Endothelial cell of umbilical vein (primary cell): ENCODE results near the gene TMTC1. TPM values are rescaled to one million over a fixed set of nuclear protein-coding genes. Genes with fewer than 3 reads are reported as not detected.

Experiments
- BruUV-seq: library from RNA; stranded (reverse); fragments of 400-500 nt; replicated peaks from 2 replicates; lab custom pipeline; 2021; lab: Mats Ljungman, UMichigan
- CTCF ChIA-PET: fragments of 300-600, 350-600 bp; sonication (Branson Sonifier 250); formaldehyde crosslinking; loops from one replicate; lab custom pipeline; 2021; ENCODE audit warnings: antibody characterized with exemption, inconsistent platforms; lab: Charles Lee
- POLR2A ChIA-PET: fragments of 300-600, 350-600 bp; sonication (Branson Sonifier 250); formaldehyde crosslinking; loops from one replicate; lab custom pipeline; 2021; ENCODE audit warnings: antibody characterized with exemption, inconsistent platforms; lab: Charles Lee
- DNase-seq: peaks from one replicate; pipeline ENCODE4 v3.0.0-alpha.2; 2011; ENCODE audit warnings: low read depth, low spot score
- FAIRE-seq: peaks from 2 replicates; lab custom pipeline; 2011; peaks lifted over from hg19 to GRCh38; lab: Jason Lieb, UNC
- H2AFZ ChIP-seq: 2 replicates; pipeline ENCODE4 v1.6.0; 2012; ENCODE audit warnings: low read depth, low read length, control low read depth, inconsistent platforms
- H3K27ac ChIP-seq: 2 replicates; pipeline ENCODE4 v1.5.1; 2011; ENCODE audit warnings: low read depth, mild to moderate bottlenecking, control low read depth, low read length, moderate library complexity; ENCODE audit not compliant: insufficient read depth
- H3K27me3 ChIP-seq, 2 experiments: 2 replicates each; pipeline versions ENCODE4 v1.6.0 to v1.6.1; 2011; ENCODE audit warnings: low read length in 2 of 2, mixed read lengths in 1 of 2; ENCODE audit not compliant: control insufficient read depth in 2 of 2, insufficient read depth in 2 of 2
- H3K36me3 ChIP-seq, 2 experiments: 2 replicates in 1 of 2; 3 replicates in 1 of 2; pipeline ENCODE4 v1.5.1; 2011; ENCODE audit warnings: low read length in 2 of 2, mild to moderate bottlenecking in 1 of 2, moderate library complexity in 1 of 2; ENCODE audit not compliant: control insufficient read depth in 2 of 2, insufficient read depth in 2 of 2; ENCODE audit errors: extremely low read depth in 1 of 2
- H3K4me1 ChIP-seq: 3 replicates; pipeline ENCODE4 v1.5.1; 2011; ENCODE audit warnings: mild to moderate bottlenecking, low read length; ENCODE audit not compliant: control insufficient read depth, insufficient read depth; ENCODE audit errors: extremely low read depth
- H3K4me2 ChIP-seq: 2 replicates; pipeline ENCODE4 v1.6.1; 2011; ENCODE audit warnings: low read length, control low read depth, mixed read lengths; ENCODE audit not compliant: insufficient read depth
- H3K4me3 ChIP-seq, 3 experiments: fragments of 200-600 bp in 1 of 3; sonication (generic), shearing (Covaris generic) in 1 of 3; replicated peaks in 1 of 3; 2 replicates each; pipeline ENCODE4 v1.5.1; 2011 to 2016; ENCODE audit warnings: control low read depth in 3 of 3, low read length in 3 of 3, mild to moderate bottlenecking in 2 of 3, inconsistent platforms in 1 of 3, low read depth in 1 of 3, moderate library complexity in 1 of 3; ENCODE audit not compliant: insufficient read depth in 1 of 3
- H3K79me2 ChIP-seq: 2 replicates; pipeline ENCODE4 v1.6.0; 2012; ENCODE audit warnings: low read length, inconsistent platforms; ENCODE audit not compliant: control insufficient read depth, insufficient read depth
- H3K9ac ChIP-seq: replicated peaks from 2 replicates; pipeline ENCODE3; 2011; ENCODE audit warnings: low read length, control low read depth; ENCODE audit not compliant: insufficient read depth; ENCODE audit errors: extremely low read depth
- H3K9me1 ChIP-seq: replicated peaks from 3 replicates; pipeline ENCODE4 v1.6.0; 2011; ENCODE audit warnings: mild to moderate bottlenecking, low read length; ENCODE audit not compliant: control insufficient read depth, insufficient read depth; ENCODE audit errors: extremely low read depth
- H3K9me3 ChIP-seq: replicated peaks from 2 replicates; pipeline ENCODE4 v1.5.1; 2012; ENCODE audit warnings: low read length, inconsistent platforms; ENCODE audit not compliant: control insufficient read depth, insufficient read depth
- H4K20me1 ChIP-seq: replicated peaks from 2 replicates; pipeline ENCODE3; 2011; ENCODE audit warnings: mild to moderate bottlenecking, low read length; ENCODE audit not compliant: control insufficient read depth, insufficient read depth; ENCODE audit errors: extremely low read depth
- CTCF ChIP-seq, 2 donors: IDR thresholded peaks; 1 replicate in 1 of 2; 2 replicates in 1 of 2; pipeline ENCODE4 v1.5.1; 2011; ENCODE audit warnings: low read length in 2 of 2, mild to moderate bottlenecking in 2 of 2, moderate library complexity in 2 of 2, control low read depth in 1 of 2, inconsistent platforms in 1 of 2, low read depth in 1 of 2; ENCODE audit not compliant: insufficient read depth in 1 of 2; ENCODE audit errors: extremely low read depth in 1 of 2
- FOS ChIP-seq: IDR thresholded peaks from 2 replicates; pipeline ENCODE4 v1.6.1; 2011; ENCODE audit warnings: mild to moderate bottlenecking, low read length, moderate library complexity, borderline replicate concordance; ENCODE audit not compliant: insufficient read depth
- GATA2 ChIP-seq: IDR thresholded peaks from 2 replicates; pipeline ENCODE4 v1.7.0; 2011; ENCODE audit warnings: low read depth, mild to moderate bottlenecking, moderate library complexity, mixed read lengths, low read length; ENCODE audit not compliant: insufficient read length, insufficient read depth
- JUN ChIP-seq: IDR thresholded peaks from 2 replicates; pipeline ENCODE4 v1.6.1; 2011; ENCODE audit warnings: borderline replicate concordance, low read depth; ENCODE audit not compliant: insufficient read length, insufficient read depth
- dilution Hi-C: fragments of 300-500 bp; cut with MboI; formaldehyde crosslinking; loops from one replicate; pipeline ENCODE4 v1.15.0; 2019; ENCODE audit warnings: low sequenced_read_pairs; ENCODE audit not compliant: extremely low pct_ligation_motif_present
- intact Hi-C: fragments of 100-400 bp; cut with micrococcal nuclease; formaldehyde crosslinking; loops from one replicate; pipeline ENCODE4 v1.10.0; 2022
- polyA plus RNA-seq, 4 experiments: library from polyadenylated mRNA; depleted of rRNA in 3 of 4; stranded (reverse) in 3 of 4; unstranded in 1 of 4; fragments of >200 nt; gene quantifications; 2 replicates each; pipeline versions ENCODE4 v1.2.1 to v1.2.3, GENCODE V29; 2011 to 2012; ENCODE audit warnings: missing spikeins in 1 of 4
- total RNA-seq: library from RNA; stranded (reverse); gene quantifications from 2 replicates; pipeline ENCODE4 v1.2.3, GENCODE V29; 2021

The TMTC1 gene
- total and polyA plus RNA-seq, 2 donors (not counting 3 experiments of a cell fraction or from before 2014, with no cell fraction given) = 5.4 to 5.9 TPM

- no peak for FAIRE-seq
- Histone ChIP-seq H2AFZ (no peak overlapping the region), H3K4me3 (no peak overlapping the region), H3K36me3 (no peaks in the 10 kb centered on the region), H4K20me1 (no peaks in the 10 kb centered on the region), H3K9me3 (no peaks in the 10 kb centered on the region), H3K4me2 (no peak overlapping the region), H3K9me1 (no peaks in the 10 kb centered on the region), H3K27me3 (no peaks in the 10 kb centered on the region), H3K9ac (no peak overlapping the region), H3K4me1 (peaks cover 10% of the 10 kb centered on the region), H3K27ac (no peak overlapping the region), H3K79me2 (no peaks in the 10 kb centered on the region)
- BruUV-seq = no TSS peak
- TF ChIP-seq CTCF (IDR thresholded peaks at IDR 0.05; ENCODE audit: extremely low read depth in 1 of 2, insufficient read depth in 1 of 2, low read depth in 1 of 2, low read length in 2 of 2) = no peak
- TF ChIP-seq GATA2 = no peak
- no peak for DNase-seq
- dilution Hi-C loops (no loop called here), intact Hi-C loops (no loop called here)
- CTCF ChIA-PET = no interaction called here
- POLR2A ChIA-PET = no interaction called here
Observed at GRCh38 chr12:29572938-29573337, 210.8 kb downstream of the TMTC1 start.

- DNase-seq (no peak), FAIRE-seq (no peak)
- Histone ChIP-seq H3K9me1 (no peaks in the 10 kb centered on the region), H3K27ac (no peak overlapping the region), H3K4me1 (peaks cover 6% of the 10 kb centered on the region), H4K20me1 (no peaks in the 10 kb centered on the region), H3K79me2 (no peaks in the 10 kb centered on the region), H3K9me3 (no peaks in the 10 kb centered on the region), H2AFZ (no peak overlapping the region), H3K9ac (no peak overlapping the region), H3K4me3 (no peak overlapping the region), H3K4me2 (no peak overlapping the region), H3K27me3 (no peaks in the 10 kb centered on the region), H3K36me3 (no peaks in the 10 kb centered on the region)
- dilution Hi-C loops = no loop called here
- TF ChIP-seq FOS = no peak
- no peak for TF ChIP-seq CTCF (IDR thresholded peaks at IDR 0.05; ENCODE audit: extremely low read depth in 1 of 2, insufficient read depth in 1 of 2, low read depth in 1 of 2, low read length in 2 of 2)
- no peak for TF ChIP-seq GATA2
- no peak for TF ChIP-seq JUN
- intact Hi-C loops = no loop called here
- ChIA-PET POLR2A (no interaction called here), CTCF (no interaction called here)
- no TSS peak for BruUV-seq
Observed at GRCh38 chr12:29572464-29572863, 211.3 kb downstream of the TMTC1 start.
